ENCODE data around the gene LKAAEAR1. TPM values are rescaled to one million over a fixed set of nuclear protein-coding genes. Genes with fewer than 3 reads are reported as not detected.
"Not testable (repeated sequence)": the region's sequence is repeated elsewhere in the genome, so short reads cannot be mapped to it uniquely, and the experiment has no call there.

The LKAAEAR1 gene
- total RNA-seq, 4 donors from 2014 or later, result 0.81 TPM; not detected in 3

DNA sequence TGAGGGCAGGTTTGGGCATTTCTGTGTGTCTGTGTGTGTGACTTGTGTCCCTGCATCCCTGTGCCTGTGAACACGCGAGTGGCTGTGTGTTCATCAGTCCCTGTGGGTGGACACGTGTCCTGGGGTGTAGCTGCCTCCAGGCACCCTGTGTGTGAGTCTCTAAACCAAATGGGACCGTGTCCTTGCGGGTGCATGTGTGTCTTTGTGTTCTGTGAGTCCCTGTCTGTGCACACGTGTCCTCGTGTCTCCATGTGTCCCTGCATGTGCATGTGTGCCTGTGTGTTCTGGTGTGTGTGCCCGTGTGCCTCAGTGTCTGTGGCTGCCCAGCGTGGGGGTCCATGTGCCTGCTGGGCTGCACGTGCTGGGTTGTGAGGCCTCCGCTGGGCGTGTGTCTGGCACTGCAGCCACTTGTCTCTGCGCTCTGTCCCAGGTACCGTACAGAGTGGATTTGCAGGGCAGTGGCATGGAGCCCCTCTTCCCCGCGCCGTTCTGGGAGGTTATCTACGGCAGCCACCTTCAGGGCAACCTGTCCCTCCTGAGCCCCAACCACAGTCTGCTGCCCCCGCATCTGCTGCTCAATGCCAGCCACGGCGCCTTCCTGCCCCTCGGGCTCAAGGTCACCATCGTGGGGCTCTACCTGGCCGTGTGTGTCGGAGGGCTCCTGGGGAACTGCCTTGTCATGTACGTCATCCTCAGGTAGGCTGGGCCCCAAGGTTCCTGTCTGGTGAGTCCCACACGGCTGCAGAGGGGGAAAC lies 8.2 kb upstream of the LKAAEAR1 start:
- Histone ChIP-seq H3K36me3 (no peaks in the 10 kb centered on the region), H3K9me3 (no peaks in the 10 kb centered on the region), H3K27ac (no peak overlapping the region), H3K4me1 (no peaks in the 10 kb centered on the region), H3K27me3 (peaks cover 57% of the 10 kb centered on the region), H3K4me3 (no peak overlapping the region)
- ATAC-seq, result no peak
- 28% methylated on average over 6 of the region's 27 CpGs; no CpG with 5 or more reads in 1 of the 2 donors for WGBS, 2 donors (ENCODE audit: low coverage in 1 of 2)
- no peak for TF ChIP-seq EP300 (IDR thresholded peaks at IDR 0.05)
- TF ChIP-seq, protein P1, sequence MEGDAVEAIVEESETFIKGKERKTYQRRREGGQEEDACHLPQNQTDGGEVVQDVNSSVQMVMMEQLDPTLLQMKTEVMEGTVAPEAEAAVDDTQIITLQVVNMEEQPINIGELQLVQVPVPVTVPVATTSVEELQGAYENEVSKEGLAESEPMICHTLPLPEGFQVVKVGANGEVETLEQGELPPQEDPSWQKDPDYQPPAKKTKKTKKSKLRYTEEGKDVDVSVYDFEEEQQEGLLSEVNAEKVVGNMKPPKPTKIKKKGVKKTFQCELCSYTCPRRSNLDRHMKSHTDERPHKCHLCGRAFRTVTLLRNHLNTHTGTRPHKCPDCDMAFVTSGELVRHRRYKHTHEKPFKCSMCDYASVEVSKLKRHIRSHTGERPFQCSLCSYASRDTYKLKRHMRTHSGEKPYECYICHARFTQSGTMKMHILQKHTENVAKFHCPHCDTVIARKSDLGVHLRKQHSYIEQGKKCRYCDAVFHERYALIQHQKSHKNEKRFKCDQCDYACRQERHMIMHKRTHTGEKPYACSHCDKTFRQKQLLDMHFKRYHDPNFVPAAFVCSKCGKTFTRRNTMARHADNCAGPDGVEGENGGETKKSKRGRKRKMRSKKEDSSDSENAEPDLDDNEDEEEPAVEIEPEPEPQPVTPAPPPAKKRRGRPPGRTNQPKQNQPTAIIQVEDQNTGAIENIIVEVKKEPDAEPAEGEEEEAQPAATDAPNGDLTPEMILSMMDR (IDR thresholded peaks at IDR 0.05), result no peak
- TF ChIP-seq POLR2AphosphoS5 (IDR thresholded peaks at IDR 0.05), result no peak
- no peak for TF ChIP-seq POLR2A (IDR thresholded peaks at IDR 0.05)

DNA sequence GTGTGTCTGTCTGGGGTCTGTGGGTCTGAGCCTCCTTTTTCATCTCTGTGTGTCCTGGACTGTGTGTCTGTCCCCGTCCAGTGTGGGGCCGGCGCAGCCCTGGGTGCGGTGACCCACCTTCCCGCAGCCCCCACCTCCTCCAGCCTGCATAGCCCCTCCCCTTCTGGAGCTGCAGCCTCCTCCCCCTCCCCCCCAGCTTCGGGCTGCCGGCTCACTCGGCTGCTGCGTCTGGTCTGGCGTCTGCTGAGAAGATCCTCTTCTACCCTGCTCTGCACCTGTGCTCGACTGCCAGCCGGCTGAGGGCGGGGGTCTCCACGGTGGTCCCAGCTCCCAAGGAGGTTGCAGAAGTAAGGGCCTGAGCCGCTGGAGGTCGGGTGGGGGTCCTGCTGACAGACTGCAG lies 7.6 kb upstream of the LKAAEAR1 start:
- 20% methylated on average over 1 of the region's 16 CpGs; no CpG with 5 or more reads in 1 of the 2 donors for WGBS, 2 donors (ENCODE audit: low coverage in 1 of 2)
- Histone ChIP-seq H3K27me3 (peaks cover 52% of the 10 kb centered on the region), H3K4me3 (no peak overlapping the region), H3K4me1 (no peaks in the 10 kb centered on the region), H3K36me3 (no peaks in the 10 kb centered on the region), H3K27ac (no peak overlapping the region), H3K9me3 (peaks cover 0 to 1% (median 0%) of the 10 kb centered on the region in 3 donors)
- TF ChIP-seq EP300 (IDR thresholded peaks at IDR 0.05) (no peak), POLR2A (IDR thresholded peaks at IDR 0.05) (no peak), POLR2AphosphoS5 (IDR thresholded peaks at IDR 0.05) (no peak)
- TF ChIP-seq, protein P1 (IDR thresholded peaks at IDR 0.05), result no peak
- no peak for ATAC-seq

DNA sequence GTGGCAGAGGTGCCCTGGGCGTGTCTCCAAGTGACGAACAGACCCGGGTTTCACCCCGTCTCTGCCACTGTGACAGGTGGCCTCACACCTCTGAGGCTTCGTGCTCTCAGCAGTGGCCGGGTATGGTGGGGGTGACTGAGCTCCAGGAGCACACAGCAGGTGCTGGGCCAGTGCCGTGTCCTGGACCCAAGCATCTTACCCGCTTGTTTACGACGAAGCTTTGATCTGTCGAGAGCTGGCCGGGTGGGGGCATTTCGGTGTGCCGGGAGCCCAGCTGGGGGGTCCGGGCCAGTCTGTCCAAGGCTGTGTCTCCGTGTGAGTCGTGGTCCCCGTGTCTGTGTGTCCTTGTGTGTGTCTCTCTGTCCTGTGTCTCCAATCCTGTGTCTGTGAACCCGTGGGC lies 7.1 kb upstream of the LKAAEAR1 start:
- H3K9me3 ChIP-seq, result peaks cover 0 to 3% (median 0%) of the 10 kb centered on the region in 3 donors
- WGBS, 2 donors (ENCODE audit: low coverage in 1 of 2), result 50% methylated on average over 2 of the region's 19 CpGs; no CpG with 5 or more reads in 1 of the 2 donors
- H3K36me3 ChIP-seq, result no peaks in the 10 kb centered on the region
- no peaks in the 10 kb centered on the region for H3K4me1 ChIP-seq
- ATAC-seq, result no peak
- peaks cover 50% of the 10 kb centered on the region for H3K27me3 ChIP-seq
- TF ChIP-seq, protein P1 (IDR thresholded peaks at IDR 0.05), result no peak
- TF ChIP-seq EP300 (IDR thresholded peaks at IDR 0.05), result no peak
- TF ChIP-seq POLR2AphosphoS5 (IDR thresholded peaks at IDR 0.05), result no peak
- no peak for TF ChIP-seq POLR2A (IDR thresholded peaks at IDR 0.05)
- no peak overlapping the region for H3K4me3 ChIP-seq
- no peak overlapping the region for H3K27ac ChIP-seq

DNA sequence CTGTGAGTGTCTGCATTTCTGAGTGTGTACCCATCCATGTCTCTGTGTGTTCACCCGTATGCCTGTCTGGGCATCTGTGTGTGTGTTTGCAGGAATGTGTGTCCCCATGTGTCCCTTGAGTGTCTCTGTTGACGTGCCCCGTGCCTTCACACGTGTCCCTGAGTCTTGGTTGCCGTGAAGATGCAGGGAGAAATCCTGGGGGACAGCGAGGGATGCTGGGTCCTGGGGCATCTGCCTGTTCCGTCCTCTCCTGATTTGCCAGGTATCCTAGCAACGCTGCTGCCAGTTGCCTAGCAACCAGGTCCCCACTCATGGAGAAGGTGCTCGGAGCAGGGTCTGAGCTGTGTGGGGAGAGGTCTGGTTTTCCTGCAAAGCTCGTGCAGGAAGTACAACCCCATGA lies 6.0 kb upstream of the LKAAEAR1 start:
- Histone ChIP-seq H3K9me3 (peaks cover 0 to 3% (median 0%) of the 10 kb centered on the region in 3 donors), H3K4me3 (no peak overlapping the region), H3K4me1 (no peaks in the 10 kb centered on the region), H3K27me3 (peaks cover 49% of the 10 kb centered on the region), H3K36me3 (no peaks in the 10 kb centered on the region), H3K27ac (no peak overlapping the region)
- TF ChIP-seq, protein P1 (IDR thresholded peaks at IDR 0.05), result no peak
- TF ChIP-seq POLR2A (IDR thresholded peaks at IDR 0.05) (no peak), EP300 (IDR thresholded peaks at IDR 0.05) (no peak), POLR2AphosphoS5 (IDR thresholded peaks at IDR 0.05) (no peak)
- WGBS, 2 donors (ENCODE audit: low coverage in 1 of 2), result 0% methylated on average over 1 of the region's 10 CpGs; no CpG with 5 or more reads in 1 of the 2 donors
- ATAC-seq, result no peak

DNA sequence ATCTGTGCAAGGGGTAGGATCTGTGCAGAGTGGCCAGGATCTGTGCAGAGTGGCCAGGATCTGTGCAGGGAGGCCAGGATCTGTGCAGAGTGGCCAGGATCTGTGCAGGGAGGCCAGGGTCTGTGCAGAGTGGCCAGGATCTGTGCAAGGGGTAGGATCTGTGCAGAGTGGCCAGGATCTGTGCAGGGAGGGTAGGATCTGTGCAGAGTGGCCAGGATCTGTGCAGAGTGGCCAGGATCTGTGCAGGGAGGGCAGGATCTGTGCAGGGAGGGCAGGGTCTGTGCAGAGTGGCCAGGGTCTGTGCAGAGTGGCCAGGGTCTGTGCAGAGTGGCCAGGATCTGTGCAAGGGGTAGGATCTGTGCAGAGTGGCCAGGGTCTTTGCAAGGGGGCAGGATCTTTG lies 4.4 kb upstream of the LKAAEAR1 start:
- Histone ChIP-seq H3K4me1 (peaks cover 0 to 15% (median 5%) of the 10 kb centered on the region in 3 donors), H3K27me3 (peaks cover 65% of the 10 kb centered on the region)
- H3K9me3 ChIP-seq, ATAC-seq, H3K36me3 ChIP-seq, H3K4me3 ChIP-seq, H3K27ac ChIP-seq: not testable (repeated sequence)

DNA sequence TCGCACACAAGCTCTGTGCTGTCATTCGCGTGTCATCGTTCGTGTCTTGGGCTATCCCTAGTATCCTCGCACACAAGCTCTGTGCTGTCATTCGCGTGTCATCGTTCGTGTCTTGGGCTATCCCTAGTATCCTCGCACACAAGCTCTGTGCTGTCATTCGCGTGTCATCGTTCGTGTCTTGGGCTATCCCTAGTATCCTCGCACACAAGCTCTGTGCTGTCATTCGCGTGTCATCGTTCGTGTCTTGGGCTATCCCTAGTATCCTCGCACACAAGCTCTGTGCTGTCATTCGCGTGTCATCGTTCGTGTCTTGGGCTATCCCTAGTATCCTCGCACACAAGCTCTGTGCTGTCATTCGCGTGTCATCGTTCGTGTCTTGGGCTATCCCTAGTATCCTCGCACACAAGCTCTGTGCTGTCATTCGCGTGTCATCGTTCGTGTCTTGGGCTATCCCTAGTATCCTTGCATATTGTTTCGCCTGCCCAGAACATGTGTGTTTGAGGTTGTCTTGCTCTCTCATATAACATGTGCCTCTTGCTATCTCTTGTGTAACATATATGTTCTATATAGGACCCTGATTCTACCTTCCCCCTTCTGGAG lies 3.1 kb upstream of the LKAAEAR1 start:
- not testable (repeated sequence) for H3K4me3 ChIP-seq, H3K9me3 ChIP-seq, H3K27ac ChIP-seq, ATAC-seq, H3K36me3 ChIP-seq
- Histone ChIP-seq H3K4me1 (peaks cover 0 to 27% (median 10%) of the 10 kb centered on the region in 3 donors), H3K27me3 (peaks cover 68% of the 10 kb centered on the region)
- 100% methylated on average over 2 to 3 of the region's 36 CpGs for WGBS, 2 donors (ENCODE audit: low coverage in 1 of 2)
